ENCODE results near the gene FLT1.
A peak's percentile ranks its signal among the peaks of the same experiment; 100 is the strongest.

DNA sequence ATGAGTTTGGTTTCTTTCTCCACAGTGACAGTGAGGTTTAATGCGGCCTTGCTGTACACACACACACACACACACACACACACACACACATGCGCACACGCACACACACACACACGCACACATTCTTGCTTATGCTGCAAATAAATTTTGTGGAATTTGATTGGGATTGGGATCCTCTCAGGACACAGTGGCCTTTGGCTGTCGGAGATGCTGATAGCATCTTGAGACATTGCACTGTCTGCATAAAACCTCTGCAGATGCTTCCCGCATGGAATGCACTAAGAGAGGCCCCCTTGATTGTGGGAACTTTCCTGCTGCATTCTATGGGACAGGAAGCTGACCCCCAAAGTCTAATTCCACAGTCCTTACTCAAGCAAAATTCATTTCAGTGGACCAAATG, 145.6 kb downstream of the FLT1 start:
- TF ChIP-seq GATA3 (IDR thresholded peaks at IDR 0.05; ENCODE audit: low read depth, low read length) (no peak), GATA2 (IDR thresholded peaks at IDR 0.05; ENCODE audit: low read depth, low read length) (peak; percentile 75)

Measured in SH-SY5Y (cell line).